ENCODE measurements around the gene C11orf54.
A peak's percentile ranks its signal among the peaks of the same experiment; 100 is the strongest.
"Not testable (repeated sequence)": the region's sequence is repeated elsewhere in the genome, so short reads cannot be mapped to it uniquely, and the experiment has no call there.

C11orf54 gene

DNA sequence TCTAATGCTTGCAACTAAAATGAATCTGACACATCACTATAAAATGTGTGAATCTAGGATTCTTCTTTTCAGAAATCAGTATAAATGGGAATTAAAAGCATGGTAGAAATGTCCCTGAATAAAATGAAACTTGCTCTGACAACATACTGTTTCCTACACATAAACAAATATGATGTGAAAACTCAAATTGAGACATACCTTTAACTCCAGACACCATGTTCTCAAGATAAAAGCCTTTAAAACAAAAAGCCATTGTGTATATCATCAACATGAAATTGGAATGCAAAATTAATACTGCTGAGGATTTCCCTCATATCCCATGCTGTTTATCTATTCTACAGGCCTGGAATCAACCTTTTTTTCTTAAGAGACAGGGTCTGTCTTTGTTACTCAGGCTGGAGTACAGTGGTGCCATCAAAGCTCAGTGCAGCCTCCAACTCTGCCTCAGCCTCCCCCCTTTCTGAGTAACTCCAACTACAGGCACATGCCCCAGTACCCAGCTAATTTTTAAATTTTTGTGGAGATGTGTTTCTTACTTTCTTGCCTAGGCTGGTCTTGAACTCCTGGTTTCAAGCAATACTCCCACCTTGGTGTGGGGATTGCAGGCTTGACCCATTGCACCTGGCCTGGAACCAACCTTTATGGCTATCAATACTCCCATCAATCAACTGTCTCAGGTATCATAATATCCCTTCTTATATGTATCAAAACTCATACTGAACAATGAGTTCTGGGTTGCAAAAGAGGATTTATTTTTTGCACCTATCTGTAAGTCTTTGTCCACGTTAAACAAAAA lies 6.8 kb upstream of the C11orf54 start:
- DNase-seq (ENCODE audit: low spot score), result no peak

DNA sequence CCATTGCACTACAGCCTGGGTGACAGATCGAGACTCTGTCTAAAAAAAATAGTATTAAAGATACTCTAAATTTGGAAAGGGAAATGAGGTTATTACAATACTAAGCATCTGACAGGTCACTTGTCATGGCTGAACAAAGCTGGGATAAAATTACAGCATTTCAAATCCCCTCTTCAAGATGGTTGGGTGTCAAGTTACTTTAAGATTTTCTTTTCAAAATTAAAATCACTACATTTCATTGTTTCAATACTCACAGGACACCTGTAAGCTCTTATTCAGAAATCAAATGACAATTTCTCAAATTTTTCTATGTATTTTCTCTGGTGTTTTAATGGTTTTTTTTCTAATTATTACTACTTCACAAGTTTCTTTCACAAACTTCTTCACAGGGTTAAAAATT lies 5.8 kb upstream of the C11orf54 start:
- DNase-seq (ENCODE audit: low spot score), result no peak

DNA sequence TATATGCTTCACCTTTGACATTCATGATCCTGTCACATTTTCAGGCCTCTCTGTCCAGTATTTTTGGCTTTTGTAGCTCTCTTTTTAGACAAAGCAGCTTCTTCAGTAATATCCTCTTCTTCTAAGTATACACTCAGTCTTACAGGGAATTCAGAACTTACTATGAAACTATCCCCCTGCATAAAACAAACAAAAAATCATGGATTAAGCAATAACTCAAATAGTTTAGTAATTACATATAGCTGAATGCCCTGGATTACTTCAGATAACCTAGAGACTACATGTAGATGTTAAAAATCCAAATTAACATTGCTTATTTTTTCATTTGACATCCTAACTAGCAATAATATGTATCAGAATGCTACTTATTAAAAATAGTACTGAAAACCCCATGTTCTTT lies 5.3 kb upstream of the C11orf54 start:
- no peak for DNase-seq (ENCODE audit: low spot score)

DNA sequence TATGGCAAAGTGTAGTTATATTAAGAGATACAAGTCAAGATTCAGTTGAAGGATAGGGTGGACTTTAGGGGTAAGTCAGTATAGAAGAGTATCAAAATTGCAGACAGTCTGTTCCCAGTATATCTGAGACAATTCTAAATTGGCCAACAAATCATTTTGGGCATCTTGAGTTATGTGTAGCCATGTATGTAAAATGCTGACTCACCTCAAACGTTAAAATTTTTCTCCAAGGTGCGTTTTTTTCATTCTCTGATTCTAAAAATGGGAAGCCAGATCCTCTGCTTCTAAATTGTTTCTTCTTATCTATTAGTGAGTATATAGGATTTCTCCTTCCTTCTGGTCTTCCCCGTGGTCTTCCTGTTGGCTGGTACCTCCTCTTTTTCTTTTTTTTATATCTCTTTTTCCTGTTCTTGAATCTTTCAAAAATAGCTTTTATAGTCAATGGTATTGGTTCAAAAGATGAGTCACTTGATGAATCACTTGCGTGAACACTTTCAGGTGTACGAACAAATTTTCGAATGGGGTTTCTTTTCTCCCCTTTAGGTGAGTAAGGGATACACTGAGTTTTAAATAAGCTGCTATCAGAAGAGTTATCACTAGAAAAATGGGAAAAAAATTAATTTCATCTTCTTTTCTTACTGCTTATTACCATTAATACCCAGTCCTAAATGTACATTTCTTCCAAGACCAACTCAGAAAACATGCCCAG lies 3.4 kb upstream of the C11orf54 start:
- DNase-seq (ENCODE audit: low spot score), result no peak

DNA sequence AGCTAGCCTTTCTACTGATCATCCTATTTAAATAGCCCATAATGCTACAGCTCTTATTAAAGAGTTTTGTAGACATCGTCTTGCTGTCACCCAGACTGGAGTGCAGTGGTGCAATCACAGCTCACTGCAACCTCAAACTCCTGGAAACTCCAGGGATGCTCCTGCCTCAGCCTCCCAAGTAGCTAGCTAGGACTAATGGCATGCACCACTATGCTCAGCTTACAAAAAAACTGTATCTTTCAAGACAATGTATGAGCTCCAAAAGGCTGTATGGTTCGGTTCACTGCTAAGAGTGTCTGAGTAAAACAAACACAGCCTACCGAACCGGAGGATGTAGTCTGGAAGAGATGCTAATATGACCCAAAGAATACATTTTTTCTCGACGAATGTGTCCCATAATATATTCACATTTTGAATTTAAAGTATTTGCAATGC lies 2.8 kb upstream of the C11orf54 start:
- DNase-seq (ENCODE audit: low spot score), result no peak

DNA sequence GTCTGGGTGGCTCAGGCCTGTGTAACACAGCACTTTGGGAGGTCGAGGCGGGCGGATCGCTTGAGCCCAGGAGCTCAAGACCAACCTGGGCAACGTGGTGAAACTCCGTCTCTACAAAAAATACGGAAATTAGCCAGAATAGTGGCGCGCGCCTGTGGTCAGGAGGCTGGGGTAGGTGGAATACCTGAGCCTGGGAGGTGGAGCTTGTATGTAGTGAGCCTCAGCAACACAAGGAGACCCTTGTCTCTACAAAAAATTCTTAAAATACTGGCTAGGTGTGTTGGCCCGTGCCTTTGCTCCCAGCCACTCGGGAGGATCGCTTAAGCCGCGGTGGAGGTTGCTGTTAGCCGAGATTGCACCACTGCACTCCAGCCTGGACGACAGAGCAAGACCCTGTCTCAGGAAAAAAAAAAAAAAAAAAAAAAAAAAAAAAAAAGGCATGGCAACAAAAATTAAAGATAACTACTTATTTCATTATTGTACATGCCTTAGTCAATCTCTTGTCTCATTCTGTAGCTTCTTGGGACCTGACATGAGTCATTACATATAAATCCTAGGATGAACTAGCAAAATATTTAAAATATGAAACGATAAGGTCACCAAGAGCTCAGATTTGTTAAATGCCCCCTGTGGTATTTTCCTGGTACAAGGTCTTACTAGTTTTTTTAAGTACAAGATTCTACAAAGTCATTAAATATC lies 1.3 kb upstream of the C11orf54 start:
- DNase-seq (ENCODE audit: low spot score), result no peak

DNA sequence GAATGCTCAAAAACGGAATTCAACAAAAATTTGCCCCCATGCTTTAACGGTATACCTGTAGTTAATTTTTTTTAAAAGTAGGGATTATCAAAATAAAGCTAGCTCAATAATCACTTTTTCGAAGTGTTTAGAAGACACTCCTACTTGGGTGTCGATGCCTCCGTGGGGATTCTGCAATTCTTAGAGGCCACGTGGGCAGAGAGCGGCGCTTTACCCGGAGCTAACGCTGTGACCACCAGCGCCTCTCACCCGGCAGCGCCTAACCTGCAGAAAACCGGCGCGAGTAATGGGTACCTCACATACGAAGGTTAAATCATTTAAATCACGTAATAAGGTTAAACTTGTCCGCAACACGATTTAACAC lies 760 bp upstream of the C11orf54 start:
- peak; percentile 73 for DNase-seq (ENCODE audit: low spot score)

DNA sequence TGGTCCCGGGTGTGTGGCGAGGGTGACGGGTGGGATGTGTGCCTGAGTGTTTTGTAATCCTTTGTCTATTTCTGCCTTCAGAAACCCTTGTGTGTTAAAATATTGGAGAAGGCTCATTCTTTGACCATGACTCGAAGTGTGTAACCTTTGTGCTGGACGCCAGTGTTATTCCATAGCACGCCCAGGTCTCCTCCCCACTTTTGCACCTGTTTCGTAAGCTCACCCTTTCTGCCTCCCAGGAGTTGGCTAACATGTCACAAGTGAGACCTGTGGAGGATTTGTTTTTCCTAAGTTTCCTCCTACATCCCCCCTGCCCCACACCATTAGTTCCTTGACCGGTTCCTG lies 382 bp downstream of the C11orf54 start:
- no peak for DNase-seq (ENCODE audit: low spot score)

DNA sequence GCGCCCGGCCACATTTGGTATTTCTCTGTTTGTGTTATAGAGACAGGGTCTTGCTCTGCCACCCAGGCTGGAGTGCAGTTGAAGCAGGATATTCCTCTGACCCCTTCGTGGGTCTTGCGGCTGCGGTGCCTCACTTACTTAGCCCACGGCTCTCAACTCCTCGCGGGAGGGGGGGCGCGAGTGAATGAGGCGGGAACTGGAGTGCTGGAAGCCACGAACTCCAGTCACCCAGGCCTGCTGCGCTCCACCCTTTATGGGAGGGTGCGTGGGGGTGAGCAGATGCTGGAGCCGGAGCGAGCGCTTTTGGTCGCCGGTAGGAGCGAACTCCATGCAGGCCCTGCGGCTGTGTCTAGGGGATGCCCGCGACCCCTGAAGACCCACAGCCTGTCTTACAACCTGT lies 1.8 kb downstream of the C11orf54 start:
- no peak for DNase-seq (ENCODE audit: low spot score)

DNA sequence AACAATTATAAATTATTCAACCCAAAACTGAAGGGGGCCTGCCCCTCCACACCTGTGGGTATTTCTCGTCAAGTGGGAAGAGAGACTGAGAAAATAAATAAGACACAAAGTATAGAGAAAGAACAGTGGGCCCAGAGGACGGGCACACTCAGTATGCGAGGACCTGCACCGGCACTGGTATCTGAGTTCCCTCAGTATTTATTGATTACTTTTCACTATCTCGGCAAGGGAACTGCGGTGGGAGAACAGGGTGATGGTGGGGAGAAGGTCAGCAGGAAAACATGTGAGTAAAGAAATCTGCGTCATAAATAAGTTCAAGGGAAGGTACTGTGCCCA lies 3.2 kb downstream of the C11orf54 start:
- DNase-seq (ENCODE audit: low spot score), result no peak

DNA sequence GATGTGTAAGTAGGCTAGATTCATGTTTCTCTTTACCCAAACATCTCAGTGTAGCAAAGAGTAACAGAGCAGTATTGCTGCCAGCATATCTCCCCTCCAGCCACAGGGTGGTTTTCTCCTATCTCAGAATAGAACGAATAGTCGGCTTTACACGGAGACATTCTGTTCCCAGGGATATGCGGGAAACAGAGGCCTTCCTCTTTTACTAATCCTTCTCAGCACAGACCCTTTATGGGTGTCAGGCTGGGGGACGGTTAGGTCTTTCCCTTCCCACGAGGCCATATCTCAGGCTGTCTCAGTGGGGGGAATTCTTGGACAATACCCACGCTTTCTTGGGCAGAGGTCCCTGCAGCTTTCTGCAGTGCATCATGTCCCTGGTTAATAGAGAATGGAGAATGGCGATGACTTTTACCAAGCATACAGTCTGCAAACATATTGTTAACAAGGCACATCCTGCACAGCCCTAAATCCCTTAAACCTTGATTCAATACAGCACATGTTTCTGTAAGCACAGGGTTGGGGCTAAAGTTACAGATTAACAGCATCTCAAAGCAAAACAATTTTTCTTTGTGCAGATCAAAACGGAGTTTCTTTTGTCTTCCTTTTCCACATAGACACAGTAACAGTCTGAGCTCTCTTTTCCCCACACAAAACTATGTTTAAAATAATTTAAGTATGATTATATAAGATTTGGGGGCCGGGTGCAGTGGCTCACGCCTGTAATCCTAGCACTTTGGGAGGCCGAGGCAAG lies 3.7 kb downstream of the C11orf54 start:
- DNase-seq (ENCODE audit: low spot score), result not testable (repeated sequence)

DNA sequence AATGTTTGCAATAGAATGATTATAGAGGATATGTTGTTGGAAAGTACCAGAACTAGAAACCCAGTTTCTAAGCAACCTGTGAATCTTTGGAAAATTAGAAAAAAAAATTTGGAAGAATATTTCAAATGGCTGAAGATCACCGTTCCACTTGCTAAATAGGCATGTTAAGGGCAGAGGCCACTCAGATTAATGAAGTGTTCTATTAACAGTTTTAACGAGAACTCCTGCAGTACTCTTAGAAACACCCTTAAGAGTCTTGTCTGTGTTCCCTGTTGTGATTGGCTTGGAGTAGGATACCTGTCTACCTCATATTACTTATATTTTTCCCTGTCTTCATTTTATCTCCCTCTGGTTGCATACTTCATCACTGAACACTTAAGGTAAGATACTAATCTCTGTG lies 4.6 kb downstream of the C11orf54 start:
- no peak for DNase-seq (ENCODE audit: low spot score)

DNA sequence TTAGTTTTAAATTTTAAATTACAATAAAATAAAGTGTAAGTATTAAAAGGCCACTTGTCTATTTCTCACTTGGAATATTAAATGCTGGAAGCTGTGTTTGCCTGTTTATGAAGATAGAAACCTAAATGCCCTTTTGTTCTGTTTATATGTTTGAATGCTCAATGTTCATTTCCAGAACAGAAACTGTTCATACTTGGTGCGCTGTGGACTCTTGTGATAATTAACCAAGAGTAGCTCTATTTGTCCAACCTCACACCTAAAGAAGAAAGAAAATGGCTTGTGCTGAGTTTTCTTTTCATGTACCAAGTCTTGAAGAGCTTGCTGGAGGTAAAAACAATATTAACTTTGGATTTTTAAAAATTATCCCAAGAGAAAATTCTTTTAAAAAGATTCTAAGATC lies 5.7 kb downstream of the C11orf54 start:
- DNase-seq (ENCODE audit: low spot score), result no peak

DNA sequence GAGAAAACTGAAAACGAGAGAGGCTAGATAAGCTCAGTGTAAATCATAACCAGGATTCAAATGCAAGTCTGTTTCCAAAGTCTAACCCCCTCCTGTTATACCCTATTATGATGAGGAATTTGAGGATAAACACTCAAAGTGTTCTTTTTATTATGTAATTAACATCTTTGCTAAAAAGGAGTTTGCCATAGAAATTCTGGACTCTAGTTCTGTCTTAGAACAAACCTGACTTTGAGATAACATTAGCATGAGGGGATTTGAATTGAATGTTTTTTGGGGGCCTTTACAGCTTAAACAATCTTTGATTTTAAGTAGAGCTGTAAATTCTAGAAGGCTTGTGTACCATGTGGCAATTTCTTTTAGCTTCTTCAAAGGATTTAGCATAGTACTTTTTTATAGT lies 9.5 kb downstream of the C11orf54 start:
- no peak for DNase-seq (ENCODE audit: low spot score)

DNA sequence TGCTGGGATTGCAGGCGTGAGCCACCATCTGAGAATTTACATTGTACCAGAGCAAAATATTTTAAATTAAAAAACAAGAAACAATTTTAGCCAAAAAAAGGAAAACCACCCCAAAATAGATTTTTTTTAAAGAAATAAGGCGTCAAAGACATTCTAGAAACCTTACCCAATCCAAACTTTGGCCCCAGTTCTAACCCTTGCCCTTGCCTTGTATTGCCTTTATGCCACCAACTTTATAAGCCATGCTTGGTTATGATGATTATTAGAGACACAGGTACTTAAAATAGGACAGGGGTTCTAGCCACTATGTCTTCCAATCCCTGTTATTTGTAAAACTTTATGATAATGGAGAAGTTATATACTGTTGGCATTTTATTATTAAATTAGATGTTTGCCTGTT lies 11.8 kb downstream of the C11orf54 start:
- no peak for DNase-seq (ENCODE audit: low spot score)

DNA sequence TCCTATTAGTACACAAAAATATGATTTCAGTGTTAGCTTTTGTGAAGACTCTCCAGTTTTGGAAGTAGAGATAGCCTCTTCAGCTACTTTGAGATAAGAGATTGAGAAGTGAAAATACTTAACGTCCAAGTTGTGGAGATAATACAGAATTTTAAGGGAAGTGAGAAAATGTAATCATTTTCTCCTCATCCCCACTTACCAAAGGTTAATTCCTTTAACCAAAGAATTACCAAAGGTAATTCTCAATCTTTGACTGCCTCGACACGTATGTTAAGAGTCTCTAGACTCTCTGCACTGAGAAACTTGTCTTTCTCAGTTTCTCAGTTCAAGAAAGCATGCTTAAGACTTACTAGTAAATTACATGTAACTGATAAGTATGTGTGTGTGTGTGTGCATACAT lies 15.3 kb downstream of the C11orf54 start:
- no peak for DNase-seq (ENCODE audit: low spot score)

DNA sequence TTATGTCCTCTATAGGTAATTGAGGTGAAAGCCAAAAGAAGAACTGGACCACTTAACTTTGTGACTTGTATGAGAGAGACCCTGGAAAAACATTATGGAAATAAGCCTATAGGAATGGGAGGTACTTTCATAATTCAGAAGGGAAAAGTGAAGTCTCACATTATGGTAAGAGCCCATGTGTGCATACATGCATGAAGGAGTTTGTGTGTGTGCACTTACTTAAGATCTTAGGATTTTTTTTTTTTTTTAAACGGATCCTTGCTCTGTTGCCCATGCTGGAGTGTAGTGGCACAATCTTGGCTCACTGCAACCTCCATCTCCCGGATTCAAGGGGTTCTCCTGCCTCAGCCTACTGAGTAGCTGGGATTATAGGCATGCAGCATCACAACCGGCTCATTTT lies 15.8 kb downstream of the C11orf54 start:
- no peak for DNase-seq (ENCODE audit: low spot score)

DNA sequence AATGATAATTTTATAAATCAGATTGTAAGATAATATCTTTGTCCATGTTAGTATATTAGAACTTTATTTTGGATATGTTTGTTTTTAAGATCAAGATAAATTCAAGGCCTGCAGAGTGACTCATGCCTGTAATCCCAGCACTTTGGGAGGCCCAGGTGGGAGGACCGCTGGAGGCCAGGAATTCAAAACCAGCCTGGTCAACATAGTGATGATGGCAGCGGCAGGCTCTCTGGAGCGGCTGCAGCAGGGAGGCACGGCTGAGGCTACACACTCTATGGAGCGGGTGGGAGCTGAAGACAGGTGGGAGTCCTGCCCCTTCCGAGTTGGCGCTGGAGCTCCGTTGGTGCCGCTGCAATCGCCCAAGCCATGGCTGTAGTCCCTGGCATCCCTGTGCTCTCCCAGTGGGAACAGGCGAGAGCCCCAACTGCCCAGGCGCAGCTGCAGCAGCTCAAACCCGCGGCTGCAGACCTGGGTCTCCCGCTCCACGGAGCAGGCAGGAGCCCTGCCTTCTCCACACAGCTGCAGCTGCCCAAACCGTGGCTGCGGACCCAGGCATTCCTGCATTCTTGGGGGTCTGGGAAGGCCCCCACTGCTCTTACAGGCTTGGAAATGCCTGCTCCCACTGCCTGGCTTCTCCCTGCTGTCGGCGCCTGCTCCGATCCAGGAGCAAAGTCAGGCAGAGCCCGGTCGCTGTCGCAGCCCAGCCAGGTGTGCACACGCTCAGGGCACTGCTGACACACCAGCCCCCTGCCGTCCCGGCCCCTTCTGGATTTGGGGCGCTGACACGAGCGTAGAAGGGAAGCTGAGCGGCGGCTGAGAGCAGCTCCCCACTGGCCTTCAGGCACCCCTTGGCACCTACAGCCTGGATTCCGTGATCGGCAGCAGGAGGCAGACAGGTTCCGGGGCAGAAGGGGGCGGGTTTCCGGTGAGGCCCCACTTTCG lies 16.7 kb downstream of the C11orf54 start:
- no peak for DNase-seq (ENCODE audit: low spot score)

DNA sequence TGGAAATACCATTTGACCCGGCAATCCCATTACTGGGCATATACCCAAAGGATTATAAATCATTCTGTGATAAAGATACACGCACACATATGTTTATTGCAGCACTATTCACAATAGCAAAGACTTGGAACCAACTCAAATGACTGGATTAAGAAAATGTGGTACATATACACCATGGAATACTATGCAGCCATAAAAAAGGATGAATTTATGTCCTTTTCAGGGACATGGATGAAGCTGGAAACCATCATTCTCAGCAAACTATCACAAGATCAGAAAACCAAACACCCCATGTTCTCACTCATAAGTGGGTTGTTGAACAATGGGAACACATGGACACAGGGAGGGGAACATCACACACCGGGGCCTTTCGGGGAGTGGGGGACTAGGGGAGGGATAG lies 17.7 kb downstream of the C11orf54 start:
- DNase-seq (ENCODE audit: low spot score), result not testable (repeated sequence)

DNA sequence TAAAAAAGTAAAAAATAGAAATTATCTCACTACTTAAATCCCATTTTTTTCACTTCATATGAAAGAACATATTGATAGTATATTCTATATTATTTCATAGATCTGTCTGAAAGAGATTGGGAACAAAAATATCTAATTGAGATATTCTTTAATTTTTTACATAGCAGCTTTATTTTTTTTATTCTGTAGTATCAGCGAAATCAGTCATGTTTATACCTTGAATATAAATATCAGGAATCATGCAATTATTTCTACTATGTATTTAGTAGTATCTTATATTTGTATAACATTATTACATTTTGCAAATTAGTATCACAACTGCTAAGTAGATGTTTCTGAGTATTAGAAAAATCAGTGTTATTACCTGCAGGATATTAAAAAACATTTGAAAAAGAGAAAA lies 20.4 kb downstream of the C11orf54 start:
- no peak for DNase-seq (ENCODE audit: low spot score)

DNA sequence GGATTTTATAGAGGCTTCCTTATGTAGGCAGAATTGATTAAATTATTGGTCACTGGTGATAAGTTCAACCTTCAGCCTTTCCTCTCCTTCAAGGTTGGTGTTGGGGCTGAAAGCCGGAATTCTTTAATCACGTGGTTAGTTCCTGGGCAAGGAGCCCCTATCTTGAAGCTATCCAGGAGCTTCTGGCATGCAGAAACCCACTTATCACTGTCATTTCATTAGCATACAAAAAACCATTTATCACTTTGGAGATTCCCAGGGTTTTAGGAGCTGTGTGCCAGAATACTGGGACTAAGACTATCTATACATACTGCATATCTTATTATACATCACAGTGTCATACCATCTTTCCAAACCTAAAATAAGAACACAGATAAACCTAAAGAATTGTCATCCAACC lies 24.1 kb downstream of the C11orf54 start:
- DNase-seq (ENCODE audit: low spot score), result no peak

DNA sequence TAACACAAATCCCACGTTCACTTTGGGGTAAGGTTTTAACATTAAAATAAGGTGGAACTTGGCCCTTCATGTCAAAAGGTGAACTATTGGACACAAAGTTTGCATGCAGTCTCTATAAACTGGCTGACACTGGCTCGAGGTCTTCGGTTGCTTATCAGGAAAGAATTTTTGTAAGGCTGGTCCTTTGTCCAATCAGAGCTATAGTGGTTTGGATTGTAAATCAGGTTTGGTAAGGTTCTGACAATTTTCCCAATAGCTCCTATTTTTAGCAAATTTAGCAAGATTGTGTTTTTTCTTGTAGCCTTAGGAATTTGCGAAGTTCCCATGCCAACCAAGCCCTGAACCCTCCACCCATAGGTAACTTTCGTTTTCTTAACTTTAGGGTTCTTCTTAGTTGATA lies 25.0 kb downstream of the C11orf54 start:
- no peak for DNase-seq (ENCODE audit: low spot score)

All from left forelimb (tissue), 1 donor.